ENCODE data around the gene STK32C. TPM values are rescaled to one million over a fixed set of nuclear protein-coding genes. Genes with fewer than 3 reads are reported as not detected.
"Not testable (repeated sequence)": the region's sequence is repeated elsewhere in the genome, so short reads cannot be mapped to it uniquely, and the experiment has no call there.

Gene STK32C
- total RNA-seq, 1 donor from 2014 or later, result 6.1 TPM

GRCh38 chr10:132317477-132317876, 9.7 kb upstream of the STK32C start:
- not testable (repeated sequence) for DNase-seq

DNA sequence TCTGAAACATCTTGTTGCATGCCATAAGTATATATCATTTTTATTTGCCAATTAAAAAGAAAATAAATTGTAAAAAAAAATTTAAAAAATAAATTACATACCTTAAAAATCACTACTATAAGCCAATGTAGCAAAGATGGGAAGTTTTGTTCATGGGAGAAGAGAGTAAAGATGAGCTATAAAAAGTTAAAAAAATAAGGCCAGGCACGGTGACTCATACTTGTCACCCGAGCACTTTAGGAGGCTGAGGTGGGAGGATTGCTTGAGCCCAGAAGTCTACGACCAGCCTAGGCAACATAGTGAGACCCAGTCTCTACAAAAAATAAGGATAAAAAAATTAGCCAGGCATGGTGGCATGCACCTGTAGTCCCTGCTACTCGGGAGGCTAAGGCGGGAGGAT, 8.4 kb upstream of the STK32C start:
- no peak for DNase-seq

DNA sequence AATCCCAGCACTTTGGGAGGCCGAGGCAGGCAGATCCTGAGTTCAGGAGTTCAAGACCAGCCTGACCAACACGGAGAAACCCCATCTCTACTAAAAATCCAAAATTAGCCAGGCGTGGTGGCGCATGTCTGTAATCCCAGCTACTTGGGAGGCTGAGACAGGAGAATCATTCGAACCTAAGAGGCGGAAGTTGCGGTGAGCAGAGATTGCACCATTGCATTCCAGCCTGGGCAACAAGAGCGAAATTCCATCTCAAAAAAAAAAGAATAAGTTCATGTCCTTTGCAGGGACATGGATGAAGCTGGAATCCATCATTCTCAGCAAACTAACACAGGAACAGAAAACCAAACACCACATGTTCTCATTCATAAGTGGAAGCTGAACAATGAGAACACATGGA, 7.1 kb upstream of the STK32C start:
- DNase-seq, result not testable (repeated sequence)

GRCh38 chr10:132314336-132314735, 6.6 kb upstream of the STK32C start:
- no peak for DNase-seq

- DNase-seq, result no peak
These were observed 6.1 kb upstream of the STK32C start for GRCh38 chr10:132313865-132314264.

- no peak for DNase-seq
These were observed 5.6 kb upstream of the STK32C start for GRCh38 chr10:132313305-132313704.

DNA sequence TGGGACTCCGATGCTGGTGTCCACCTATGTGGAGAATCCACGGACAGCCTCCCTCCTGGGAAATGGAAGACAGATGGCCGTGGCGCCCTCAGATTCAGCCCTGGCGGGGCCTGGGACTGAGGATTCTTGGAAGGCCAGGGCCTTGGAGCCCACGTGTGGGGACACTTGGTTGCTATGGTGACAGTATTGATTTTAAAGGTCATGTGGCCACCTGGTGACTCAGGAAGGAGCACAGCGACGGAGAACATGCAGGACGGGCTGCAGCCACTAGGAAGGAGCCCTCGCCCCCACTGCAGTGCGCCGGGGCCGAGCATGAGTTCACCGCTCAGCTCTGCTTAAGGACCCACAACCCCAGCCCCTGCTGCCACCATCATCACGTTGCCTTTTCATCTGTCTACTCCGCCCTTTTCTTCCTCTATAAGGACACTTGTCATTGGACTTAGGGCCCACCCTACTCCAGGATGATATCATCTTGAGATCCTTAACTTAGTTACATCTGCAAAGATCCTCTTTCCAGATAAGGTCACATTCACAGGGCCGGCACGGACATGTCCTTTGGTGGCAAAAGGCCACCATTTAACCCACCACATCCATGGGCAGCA, 3.7 kb upstream of the STK32C start:
- no peak for DNase-seq

DNA sequence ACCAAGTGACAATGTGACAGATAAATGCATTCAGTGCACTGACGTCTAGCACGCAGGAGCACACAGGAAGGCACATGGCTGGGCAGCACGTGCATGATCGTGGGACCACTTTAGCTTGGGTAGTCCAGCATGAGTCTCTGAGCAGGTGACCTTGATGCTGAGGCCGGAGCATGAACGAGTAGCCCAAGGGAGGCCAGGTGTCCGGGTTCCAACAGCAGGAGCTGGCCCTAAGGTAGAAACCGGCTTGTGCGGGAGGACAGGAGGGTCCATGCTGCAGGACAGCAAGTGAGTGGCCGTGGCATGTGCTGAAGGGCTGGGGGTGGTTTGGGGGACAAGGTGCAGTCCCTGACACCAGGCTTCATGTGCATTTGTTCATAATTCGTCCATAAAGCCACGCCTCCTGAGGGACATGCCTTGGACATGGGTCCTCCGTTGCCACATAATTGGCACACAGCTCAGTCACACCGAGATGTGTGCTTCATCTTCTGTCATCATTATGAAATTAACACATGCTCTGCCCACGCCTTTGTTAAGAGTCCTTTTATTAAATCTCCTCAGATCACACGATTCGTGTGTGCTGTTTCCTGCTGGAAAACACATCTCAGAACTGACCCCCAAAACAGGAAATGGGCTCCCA, 3.1 kb upstream of the STK32C start:
- no peak for DNase-seq

- no peak for DNase-seq
These were observed 2.3 kb upstream of the STK32C start for GRCh38 chr10:132309879-132310591.

DNA sequence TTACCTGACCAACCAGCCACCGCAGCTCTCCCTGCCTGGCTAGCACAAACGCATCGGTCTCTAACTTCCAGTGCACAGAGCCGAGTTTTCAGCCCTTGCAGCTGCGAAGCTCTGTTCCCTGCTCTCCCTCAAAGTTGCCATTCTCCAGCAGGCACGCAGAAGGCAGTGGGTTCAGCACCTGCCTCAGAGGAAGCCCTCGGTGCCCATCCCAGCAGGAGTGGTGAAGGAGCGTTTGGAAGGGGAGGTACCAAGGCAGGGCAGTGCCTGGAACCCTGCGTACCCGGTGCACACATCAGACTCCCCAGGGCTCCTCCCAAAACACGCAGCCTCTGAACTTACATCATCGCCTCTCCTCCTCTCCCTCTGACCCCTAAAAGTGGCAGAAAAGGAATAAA, 1.7 kb upstream of the STK32C start:
- no peak for DNase-seq

- DNase-seq, result no peak
These were observed 1.1 kb upstream of the STK32C start for GRCh38 chr10:132308587-132309470.

- peak; percentile 35 for DNase-seq
These were observed 642 bp downstream of the STK32C start for GRCh38 chr10:132306864-132307751.

- no peak for DNase-seq
These were observed 1.4 kb downstream of the STK32C start for GRCh38 chr10:132306343-132306685.

DNA sequence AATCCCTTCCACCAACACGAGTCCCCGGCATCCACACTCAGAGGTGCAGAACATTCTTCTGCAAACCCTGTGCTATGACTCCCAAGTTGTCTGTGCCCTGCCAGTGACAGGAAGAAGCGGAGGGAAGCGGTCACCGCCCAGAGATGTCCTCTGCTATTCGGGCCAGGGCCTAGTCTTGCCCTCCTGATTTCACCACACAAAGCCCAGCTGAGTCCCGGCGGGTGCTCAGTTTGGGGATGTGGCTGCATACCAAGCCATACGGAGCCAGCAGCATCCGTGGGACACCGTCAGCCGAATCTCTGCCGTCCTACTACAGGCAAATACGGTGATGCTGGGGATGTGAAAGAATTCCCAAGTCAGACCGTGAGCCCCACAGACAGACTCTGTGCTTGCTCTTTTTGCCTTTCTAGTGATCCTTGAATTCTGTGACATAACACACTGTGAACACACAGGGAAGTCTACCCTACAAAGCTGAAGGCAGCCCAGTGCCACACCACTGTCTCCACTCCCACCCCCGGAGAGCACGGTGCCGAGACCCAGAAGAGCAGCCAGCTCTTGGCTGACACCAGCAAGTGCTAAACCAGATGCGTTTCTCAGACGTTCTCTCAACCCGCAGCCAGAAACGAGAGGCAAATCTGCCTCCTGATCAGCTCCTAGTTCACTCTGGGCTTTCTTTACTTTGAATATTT, 2.0 kb downstream of the STK32C start:
- no peak for DNase-seq

DNA sequence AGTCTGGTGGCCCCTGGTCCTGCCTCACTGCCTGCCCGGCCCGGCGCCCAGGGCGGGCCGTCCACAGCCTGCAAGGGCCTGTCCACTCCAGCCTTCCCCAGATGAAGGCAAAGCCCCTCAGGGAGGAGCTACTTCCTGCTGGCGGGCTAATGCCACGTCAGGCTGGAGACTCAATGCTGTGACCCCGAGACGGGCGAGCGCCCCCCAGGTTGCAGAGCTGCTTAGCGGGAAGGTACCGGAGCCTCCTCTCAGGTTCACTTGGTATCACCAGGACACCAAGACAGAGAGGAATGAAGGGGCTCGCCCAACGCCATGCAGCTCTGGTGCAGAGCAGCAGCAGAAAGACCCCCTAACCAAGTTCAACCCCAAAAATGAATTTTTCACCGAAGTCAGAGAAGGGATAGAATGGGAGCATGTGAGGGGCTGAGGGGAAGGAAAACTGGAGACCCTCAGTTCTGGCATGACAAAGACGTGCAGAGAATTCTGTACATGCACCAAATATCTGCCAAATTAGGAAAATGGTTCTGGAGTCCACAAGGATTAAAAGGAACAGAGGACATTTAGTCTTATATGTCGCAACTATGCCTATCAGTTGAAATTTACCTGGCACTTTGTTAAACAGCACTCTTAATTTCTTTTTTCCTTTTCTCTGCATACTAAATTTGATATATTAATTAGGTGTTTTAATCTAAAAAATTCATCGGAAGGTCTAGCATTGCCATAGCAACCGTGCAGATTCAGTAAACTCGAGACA, 2.8 kb downstream of the STK32C start:
- no peak for DNase-seq

DNA sequence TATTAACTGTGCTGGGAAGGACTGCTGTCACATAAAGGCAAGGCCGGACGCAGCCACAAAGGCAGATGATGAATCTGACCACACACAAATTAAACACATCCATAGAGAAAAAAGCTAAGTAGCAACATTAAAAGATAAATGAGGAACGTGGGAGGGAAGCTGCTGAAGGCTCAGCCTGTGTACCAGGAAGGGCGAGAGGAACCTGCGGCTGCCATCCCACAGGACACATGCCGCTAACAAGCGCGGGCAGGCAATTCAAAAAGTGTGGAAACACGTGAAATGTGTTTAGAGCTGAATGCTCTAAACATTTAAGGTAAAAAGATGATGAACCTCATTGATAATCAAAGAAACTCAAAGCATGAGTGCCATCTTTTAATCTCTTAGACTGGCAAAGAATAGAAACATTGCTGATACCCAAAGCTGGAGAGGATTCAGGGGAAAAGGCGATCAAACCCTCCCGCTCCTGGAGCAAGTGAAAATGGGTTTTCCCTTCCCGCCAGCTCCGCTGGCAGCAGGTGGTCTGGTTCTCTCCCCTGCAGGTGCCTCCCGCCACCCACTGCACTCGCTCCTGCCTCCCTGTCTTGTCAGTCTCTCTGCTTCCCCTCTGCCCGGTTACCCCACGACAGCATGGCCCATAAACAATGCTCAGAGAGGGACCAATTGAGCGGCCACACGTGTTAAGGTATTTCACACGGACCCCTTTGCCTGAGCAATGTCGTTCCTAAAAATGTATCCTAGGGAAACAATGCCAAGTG, 4.2 kb downstream of the STK32C start:
- no peak for DNase-seq

GRCh38 chr10:132302421-132303310, 5.1 kb downstream of the STK32C start:
- no peak for DNase-seq

GRCh38 chr10:132301371-132302330, 6.1 kb downstream of the STK32C start:
- no peak for DNase-seq

Data from dermis blood vessel endothelial cell (primary cell).